ENCODE measurements around the gene C20orf96.
"Not testable (repeated sequence)": the region's sequence is repeated elsewhere in the genome, so short reads cannot be mapped to it uniquely, and the experiment has no call there.

DNA sequence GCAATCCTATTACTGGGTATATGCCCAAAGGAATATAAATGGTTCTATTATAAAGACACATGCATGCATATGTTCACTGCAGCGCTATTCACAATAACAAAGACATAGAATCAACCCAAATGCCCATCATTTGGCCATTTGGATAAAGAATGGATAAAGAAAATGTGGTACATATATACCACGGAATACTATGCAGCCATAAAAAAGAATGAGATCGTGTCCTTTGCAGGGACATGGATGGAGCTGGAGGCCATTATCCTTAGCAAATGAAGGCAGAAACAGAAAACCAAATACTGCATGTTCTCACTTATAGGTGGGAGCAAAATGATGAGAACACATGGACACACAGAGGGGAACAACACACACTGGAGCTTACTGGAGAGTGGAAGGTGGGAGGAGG is 64.7 kb downstream of the C20orf96 start:
- TF ChIP-seq CTCF (conservative IDR thresholded peaks at IDR 0.05; ENCODE audit: low read length); EZH2phosphoT487 (IDR thresholded peaks at IDR 0.05; ENCODE audit: borderline replicate concordance): not testable (repeated sequence)
